Activated CD4-positive, alpha-beta T cell treated with anti-CD3 and anti-CD28 coated beads, Interleukin-2, amount 10 ng/mL, durations not matched to agents 24 days and 14 days (primary cell): Measurements from ENCODE around the gene RNF157. TPM values are rescaled to one million over a fixed set of nuclear protein-coding genes. Genes with fewer than 3 reads are reported as not detected.
"Not testable (repeated sequence)": the region's sequence is repeated elsewhere in the genome, so short reads cannot be mapped to it uniquely, and the experiment has no call there.

Experiments used
- DNase-seq: peaks from one replicate; pipeline ENCODE4 v3.0.0; 2022
- H3K27ac Mint-ChIP-seq: one replicate; pipeline ENCODE4 v1.8.0; 2022; ENCODE audit warnings: mild to moderate bottlenecking, mixed read lengths
- H3K27me3 Mint-ChIP-seq: one replicate; pipeline ENCODE4 v1.8.0; 2022; ENCODE audit warnings: mixed read lengths
- H3K36me3 Mint-ChIP-seq: one replicate; pipeline ENCODE4 v1.8.0; 2022; ENCODE audit warnings: low read depth, mild to moderate bottlenecking, mixed read lengths
- H3K4me1 Mint-ChIP-seq: one replicate; pipeline ENCODE4 v1.8.0; 2021; ENCODE audit warnings: mixed read lengths
- H3K4me3 Mint-ChIP-seq: one replicate; pipeline ENCODE4 v1.8.0; 2022; ENCODE audit warnings: mild to moderate bottlenecking, moderate library complexity, mixed read lengths
- H3K9me3 Mint-ChIP-seq: one replicate; pipeline ENCODE4 v1.8.0; 2021; ENCODE audit warnings: mixed read lengths
- intact Hi-C: fragments of 100-400 bp; cut with micrococcal nuclease; formaldehyde crosslinking; loops from one replicate; pipeline ENCODE4 v1.15.1; 2023
- total RNA-seq: library from RNA; stranded (reverse); gene quantifications from 2 replicates; pipeline ENCODE4 v1.2.3, GENCODE V29; 2022

RNF157 gene
- total RNA-seq, 1 donor from 2014 or later: 35.0 TPM

GRCh38 chr17:76241204-76241538, 878 bp upstream of the RNF157 start:
- Mint-ChIP-seq H3K9me3 (peaks cover 3% of the 10 kb centered on the region), H3K27me3 (no peaks in the 10 kb centered on the region), H3K4me1 (peaks cover 62% of the 10 kb centered on the region), H3K27ac (peak overlapping the region; percentile 90), H3K4me3 (peak overlapping the region; percentile 94), H3K36me3 (peaks cover 22% of the 10 kb centered on the region)
- no peak for DNase-seq
- intact Hi-C loops: no loop called here

DNA sequence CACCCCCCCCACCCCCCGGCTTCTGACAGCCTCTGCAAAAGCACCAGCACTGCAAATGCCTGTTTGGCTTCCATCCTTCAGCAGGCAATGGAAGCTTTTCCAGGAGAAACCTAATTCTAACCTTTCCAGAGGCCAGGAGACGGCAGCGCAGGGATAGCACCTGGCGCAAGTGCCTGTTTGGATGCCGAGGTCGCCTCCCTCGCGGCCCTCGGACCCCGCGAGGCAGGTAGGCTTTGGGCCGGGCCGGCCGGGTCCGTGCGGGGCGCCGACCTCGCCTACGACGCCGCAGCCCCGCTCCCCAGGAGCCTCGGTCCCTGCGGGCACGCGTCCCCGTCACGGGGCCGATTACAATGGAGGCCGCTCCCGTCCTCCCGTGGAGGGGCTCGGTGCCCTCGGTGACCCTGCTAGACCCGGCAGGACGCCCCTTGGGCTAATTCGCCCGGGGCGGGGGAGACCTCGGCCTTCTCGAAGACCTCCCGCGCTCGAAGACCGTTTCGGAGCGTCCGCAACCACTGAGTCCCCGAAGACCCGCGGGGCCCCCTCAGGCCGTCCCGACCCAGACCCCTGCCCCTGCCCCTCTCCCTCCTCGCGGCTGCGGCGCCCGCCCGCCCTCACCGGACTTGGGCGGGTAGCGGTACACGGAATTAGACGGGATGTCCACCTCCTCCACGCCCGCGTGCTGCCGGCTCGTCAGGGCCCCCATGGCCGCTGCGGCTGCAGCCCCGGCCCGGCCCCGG, 587 bp downstream of the RNF157 start:
- Mint-ChIP-seq H3K9me3 (peaks cover 3% of the 10 kb centered on the region), H3K36me3 (peaks cover 23% of the 10 kb centered on the region), H3K27ac (peak overlapping the region; percentile 77), H3K4me1 (peaks cover 54% of the 10 kb centered on the region), H3K4me3 (peak overlapping the region; percentile 87), H3K27me3 (no peaks in the 10 kb centered on the region)
- peak; percentile 72 for DNase-seq
- intact Hi-C loops: loop anchor here (1.0 to 2.0 kb wide), 2 partner anchors 25 to 31 kb away; no protein-coding TSS in a partner anchor

- Mint-ChIP-seq H3K36me3 (peaks cover 26% of the 10 kb centered on the region), H3K4me1 (peaks cover 57% of the 10 kb centered on the region), H3K27me3 (no peaks in the 10 kb centered on the region), H3K4me3 (peak overlapping the region; percentile 87), H3K27ac (peak overlapping the region; percentile 77), H3K9me3 (peaks cover 3% of the 10 kb centered on the region)
- intact Hi-C loops: loop anchor here (2.0 kb wide), 1 partner anchor 30 kb away; no protein-coding TSS in a partner anchor
- peak; percentile 65 for DNase-seq
These were observed 1.3 kb downstream of the RNF157 start for GRCh38 chr17:76238847-76239537.

DNA sequence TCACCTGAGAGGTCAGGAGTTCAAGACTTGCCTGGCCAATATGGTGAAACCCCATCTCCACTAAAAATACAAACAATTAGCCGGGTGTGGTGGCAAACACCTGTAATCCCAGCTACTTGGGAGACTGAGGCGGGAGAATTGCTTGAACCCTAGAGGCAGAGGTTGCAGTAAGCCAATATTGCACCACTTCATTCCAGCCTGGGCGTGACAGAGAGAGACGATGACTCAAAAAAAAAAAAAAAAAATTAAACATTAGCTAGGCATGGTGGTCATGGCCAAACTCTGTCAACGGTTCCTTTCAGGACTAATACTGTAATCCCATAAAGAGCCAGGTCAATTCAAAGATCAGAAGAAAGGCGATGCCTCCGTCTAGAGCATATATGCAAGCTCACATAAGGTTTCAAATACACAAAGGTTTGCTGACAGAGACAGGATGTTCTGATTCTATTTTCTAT, 2.4 kb downstream of the RNF157 start:
- peaks cover 28% of the 10 kb centered on the region for H3K36me3 Mint-ChIP-seq
- no peak for DNase-seq
- peaks cover 54% of the 10 kb centered on the region for H3K4me1 Mint-ChIP-seq
- intact Hi-C loops: loop anchor here (2.0 kb wide), 1 partner anchor 29 kb away; no protein-coding TSS in a partner anchor
- H3K9me3 Mint-ChIP-seq: peaks cover 3% of the 10 kb centered on the region
- no peaks in the 10 kb centered on the region for H3K27me3 Mint-ChIP-seq
- H3K27ac Mint-ChIP-seq: no peak overlapping the region
- H3K4me3 Mint-ChIP-seq: peak overlapping the region; percentile 87

GRCh38 chr17:76236603-76237002, 3.7 kb downstream of the RNF157 start:
- Mint-ChIP-seq H3K9me3 (peaks cover 3% of the 10 kb centered on the region), H3K36me3 (peaks cover 37% of the 10 kb centered on the region), H3K4me1 (peaks cover 52% of the 10 kb centered on the region), H3K4me3 (no peak overlapping the region), H3K27ac (no peak overlapping the region), H3K27me3 (no peaks in the 10 kb centered on the region)
- no peak for DNase-seq
- intact Hi-C loops: no loop called here

DNA sequence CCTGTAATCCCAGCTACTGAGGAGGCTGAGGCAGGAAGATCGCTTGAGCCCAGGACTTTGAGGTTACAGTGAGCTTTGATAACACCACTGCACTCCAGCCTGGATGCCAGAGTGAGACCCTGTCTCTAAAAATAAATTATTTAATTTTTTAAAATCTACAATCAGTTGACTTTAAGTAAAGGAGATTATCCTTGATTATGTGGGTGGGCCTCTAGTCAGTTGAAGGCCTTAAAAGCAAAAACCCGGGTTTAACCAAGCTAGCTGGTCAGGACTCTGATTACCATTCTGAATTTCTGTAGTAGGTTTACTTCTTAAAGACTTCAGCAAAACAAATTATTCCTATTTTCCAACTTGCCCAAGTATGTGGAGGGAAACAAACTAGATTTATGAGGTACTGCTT, 4.4 kb downstream of the RNF157 start:
- no peak overlapping the region for H3K4me3 Mint-ChIP-seq
- no peak for DNase-seq
- peaks cover 3% of the 10 kb centered on the region for H3K9me3 Mint-ChIP-seq
- H3K36me3 Mint-ChIP-seq: peaks cover 36% of the 10 kb centered on the region
- H3K4me1 Mint-ChIP-seq: peaks cover 46% of the 10 kb centered on the region
- intact Hi-C loops: no loop called here
- H3K27me3 Mint-ChIP-seq: no peaks in the 10 kb centered on the region
- no peak overlapping the region for H3K27ac Mint-ChIP-seq

DNA sequence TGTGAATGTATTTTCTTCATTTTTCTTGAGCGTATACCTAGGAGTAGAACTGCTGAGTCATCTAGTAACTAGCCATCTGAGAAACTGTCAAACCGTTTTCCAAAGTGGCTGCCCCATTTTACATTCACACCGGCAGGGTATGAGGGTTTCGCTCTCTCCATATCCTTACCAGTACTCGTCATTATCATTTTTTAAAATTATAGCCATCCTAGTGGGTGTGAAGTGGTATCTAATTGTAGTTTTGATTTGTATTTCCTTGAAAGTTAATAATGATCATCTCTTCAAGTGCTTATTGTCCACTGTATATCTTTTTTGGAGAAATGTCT, 6.0 kb downstream of the RNF157 start:
- peaks cover 52% of the 10 kb centered on the region for H3K4me1 Mint-ChIP-seq

GRCh38 chr17:76233588-76234353, 6.5 kb downstream of the RNF157 start:
- H3K9me3 Mint-ChIP-seq: peaks cover 3% of the 10 kb centered on the region
- H3K36me3 Mint-ChIP-seq: peaks cover 45% of the 10 kb centered on the region
- no peak for DNase-seq
- H3K4me3 Mint-ChIP-seq: no peak overlapping the region
- H3K27ac Mint-ChIP-seq: no peak overlapping the region
- H3K27me3 Mint-ChIP-seq: no peaks in the 10 kb centered on the region
- intact Hi-C loops: no loop called here
- peaks cover 52% of the 10 kb centered on the region for H3K4me1 Mint-ChIP-seq

More for the DNA sequence above, 6.0 kb downstream of the RNF157 start:
- peaks cover 3% of the 10 kb centered on the region for H3K9me3 Mint-ChIP-seq
- H3K36me3 Mint-ChIP-seq: peaks cover 45% of the 10 kb centered on the region
- DNase-seq: no peak
- no peaks in the 10 kb centered on the region for H3K27me3 Mint-ChIP-seq
- intact Hi-C loops: no loop called here
- H3K27ac Mint-ChIP-seq: no peak overlapping the region
- no peak overlapping the region for H3K4me3 Mint-ChIP-seq

GRCh38 chr17:76232342-76232741, 8.0 kb downstream of the RNF157 start:
- H3K27ac Mint-ChIP-seq: no peak overlapping the region
- no peak overlapping the region for H3K4me3 Mint-ChIP-seq
- no peaks in the 10 kb centered on the region for H3K27me3 Mint-ChIP-seq
- H3K4me1 Mint-ChIP-seq: peaks cover 46% of the 10 kb centered on the region
- H3K9me3 Mint-ChIP-seq: peaks cover 3% of the 10 kb centered on the region
- intact Hi-C loops: no loop called here
- H3K36me3 Mint-ChIP-seq: peaks cover 41% of the 10 kb centered on the region
- DNase-seq: no peak

DNA sequence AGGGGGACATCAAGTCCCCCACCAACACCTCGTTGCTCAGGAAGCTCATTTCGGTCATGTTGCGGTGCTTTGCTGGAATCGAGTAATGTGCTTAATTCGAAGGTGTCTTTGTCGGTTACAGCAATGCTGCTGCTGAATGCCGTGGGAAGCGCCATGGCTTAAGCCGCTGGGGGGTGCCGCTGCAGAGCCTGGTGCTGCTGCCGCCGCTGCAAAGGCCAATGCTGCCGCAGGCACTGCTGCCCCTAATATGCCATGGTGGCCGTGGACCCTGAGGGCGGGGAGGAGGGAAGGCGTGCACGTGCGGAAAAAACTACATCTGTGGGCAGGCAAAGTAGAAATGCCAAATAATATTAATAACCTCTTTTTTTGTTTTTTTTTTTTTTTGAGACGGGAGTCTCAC, 13.5 kb downstream of the RNF157 start:
- intact Hi-C loops, DNase-seq, H3K4me3 Mint-ChIP-seq, H3K9me3 Mint-ChIP-seq, H3K27ac Mint-ChIP-seq, H3K27me3 Mint-ChIP-seq: not testable (repeated sequence)
- Mint-ChIP-seq H3K4me1 (peaks cover 25% of the 10 kb centered on the region), H3K36me3 (peaks cover 41% of the 10 kb centered on the region)

GRCh38 chr17:76225373-76226086, 14.8 kb downstream of the RNF157 start:
- H3K9me3 Mint-ChIP-seq, H3K4me3 Mint-ChIP-seq, intact Hi-C loops, DNase-seq, H3K27ac Mint-ChIP-seq, H3K27me3 Mint-ChIP-seq: not testable (repeated sequence)
- Mint-ChIP-seq H3K4me1 (peaks cover 22% of the 10 kb centered on the region), H3K36me3 (peaks cover 42% of the 10 kb centered on the region)

DNA sequence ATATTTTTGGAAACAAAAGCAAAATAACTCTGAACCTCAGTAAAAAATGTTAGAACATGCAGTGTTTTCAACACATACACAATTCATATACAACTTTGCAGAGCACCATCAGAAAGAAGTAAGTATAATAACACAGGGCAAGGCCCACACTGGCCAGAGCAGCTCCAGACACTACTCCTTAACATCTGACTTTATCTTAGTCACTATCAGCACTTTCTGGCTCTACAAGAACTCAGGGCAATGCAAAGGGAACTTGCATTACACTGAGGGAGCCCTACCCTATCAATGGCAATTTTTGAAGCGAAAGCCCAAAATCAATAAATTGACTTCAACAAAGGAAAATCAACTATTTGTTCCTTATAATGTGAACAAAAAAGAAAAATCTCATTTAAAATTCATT, 16.5 kb downstream of the RNF157 start:
- H3K9me3 Mint-ChIP-seq: no peaks in the 10 kb centered on the region
- DNase-seq: no peak
- H3K36me3 Mint-ChIP-seq: peaks cover 30% of the 10 kb centered on the region
- no peak overlapping the region for H3K4me3 Mint-ChIP-seq
- intact Hi-C loops: no loop called here
- no peaks in the 10 kb centered on the region for H3K27me3 Mint-ChIP-seq
- peaks cover 19% of the 10 kb centered on the region for H3K4me1 Mint-ChIP-seq
- no peak overlapping the region for H3K27ac Mint-ChIP-seq

DNA sequence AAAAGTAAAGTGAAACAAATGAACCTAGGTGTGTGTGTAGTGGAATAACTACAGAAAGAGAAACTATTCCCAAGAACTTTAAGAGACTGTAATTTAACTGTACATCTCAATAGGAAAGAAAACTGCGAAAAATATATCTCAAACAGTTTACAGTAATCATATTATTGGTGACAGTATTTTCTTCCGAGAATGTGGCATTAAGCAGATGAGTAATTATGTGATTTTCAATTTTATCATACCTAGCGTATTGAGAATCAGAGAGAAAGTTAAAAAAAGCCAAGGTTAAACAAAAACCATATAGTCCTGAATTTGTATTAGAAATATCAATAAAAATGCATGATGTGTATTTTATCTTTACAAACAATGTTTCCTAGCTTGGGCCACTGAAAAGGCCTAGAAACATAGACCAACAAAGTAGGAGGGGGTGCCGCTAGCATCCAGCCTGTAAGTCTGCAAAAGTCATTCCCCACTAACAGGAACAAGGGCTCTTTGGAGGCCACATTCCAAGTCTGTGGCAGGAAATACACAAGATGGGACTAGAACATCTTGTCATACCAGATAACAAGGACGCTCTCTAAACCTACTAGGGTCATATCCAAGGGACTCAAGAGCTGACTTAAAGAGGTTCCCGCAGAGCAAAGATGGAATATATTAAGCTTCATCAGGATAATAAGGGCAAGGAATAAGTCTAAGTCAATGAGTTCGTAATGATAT, 20.5 kb downstream of the RNF157 start:
- H3K27ac Mint-ChIP-seq: no peak overlapping the region
- peaks cover 4% of the 10 kb centered on the region for H3K9me3 Mint-ChIP-seq
- intact Hi-C loops: no loop called here
- peaks cover 25% of the 10 kb centered on the region for H3K36me3 Mint-ChIP-seq
- DNase-seq: no peak
- H3K4me3 Mint-ChIP-seq: no peak overlapping the region
- no peaks in the 10 kb centered on the region for H3K27me3 Mint-ChIP-seq
- peaks cover 24% of the 10 kb centered on the region for H3K4me1 Mint-ChIP-seq
